Measurements from ENCODE around the gene VPS39. TPM values are rescaled to one million over a fixed set of nuclear protein-coding genes. Genes with fewer than 3 reads are reported as not detected.
"Not testable (repeated sequence)": the region's sequence is repeated elsewhere in the genome, so short reads cannot be mapped to it uniquely, and the experiment has no call there.

The VPS39 gene
- total RNA-seq, 1 donor from 2014 or later, result 22.6 TPM

DNA sequence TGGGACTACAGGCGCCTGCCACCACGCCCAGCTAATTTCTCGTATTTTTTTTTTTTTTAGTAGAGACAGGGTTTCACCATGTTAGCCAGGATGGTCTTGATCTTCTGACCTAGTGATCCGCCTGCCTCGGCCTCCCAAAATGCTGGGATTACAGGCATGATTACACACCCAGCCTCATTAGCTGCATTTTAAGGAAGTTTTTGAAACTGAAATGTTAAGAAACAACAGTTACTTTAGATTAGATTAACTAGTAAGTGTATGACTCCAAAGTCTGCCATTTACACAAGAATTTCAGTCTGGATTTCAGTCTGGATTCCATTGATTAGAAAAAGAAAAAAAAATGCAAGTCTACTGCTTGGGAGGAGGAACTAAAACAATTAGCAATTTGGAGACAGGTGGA is 24.5 kb upstream of the VPS39 start:
- FAIRE-seq (no peak), DNase-seq (ENCODE audit: low read depth) (no peak)
- H3K4me3 ChIP-seq (ENCODE audit: low read depth, low read length), result no peak overlapping the region
- no peaks in the 10 kb centered on the region for H3K27me3 ChIP-seq (ENCODE audit: control insufficient read depth, insufficient read depth, low read length)
- TF ChIP-seq, protein P1, sequence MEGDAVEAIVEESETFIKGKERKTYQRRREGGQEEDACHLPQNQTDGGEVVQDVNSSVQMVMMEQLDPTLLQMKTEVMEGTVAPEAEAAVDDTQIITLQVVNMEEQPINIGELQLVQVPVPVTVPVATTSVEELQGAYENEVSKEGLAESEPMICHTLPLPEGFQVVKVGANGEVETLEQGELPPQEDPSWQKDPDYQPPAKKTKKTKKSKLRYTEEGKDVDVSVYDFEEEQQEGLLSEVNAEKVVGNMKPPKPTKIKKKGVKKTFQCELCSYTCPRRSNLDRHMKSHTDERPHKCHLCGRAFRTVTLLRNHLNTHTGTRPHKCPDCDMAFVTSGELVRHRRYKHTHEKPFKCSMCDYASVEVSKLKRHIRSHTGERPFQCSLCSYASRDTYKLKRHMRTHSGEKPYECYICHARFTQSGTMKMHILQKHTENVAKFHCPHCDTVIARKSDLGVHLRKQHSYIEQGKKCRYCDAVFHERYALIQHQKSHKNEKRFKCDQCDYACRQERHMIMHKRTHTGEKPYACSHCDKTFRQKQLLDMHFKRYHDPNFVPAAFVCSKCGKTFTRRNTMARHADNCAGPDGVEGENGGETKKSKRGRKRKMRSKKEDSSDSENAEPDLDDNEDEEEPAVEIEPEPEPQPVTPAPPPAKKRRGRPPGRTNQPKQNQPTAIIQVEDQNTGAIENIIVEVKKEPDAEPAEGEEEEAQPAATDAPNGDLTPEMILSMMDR (IDR thresholded peaks at IDR 0.05; ENCODE audit: insufficient read depth, low read length, severe bottlenecking), result no peak
- H3K36me3 ChIP-seq (ENCODE audit: control insufficient read depth, insufficient read depth, low read length), result peaks cover 15% of the 10 kb centered on the region

DNA sequence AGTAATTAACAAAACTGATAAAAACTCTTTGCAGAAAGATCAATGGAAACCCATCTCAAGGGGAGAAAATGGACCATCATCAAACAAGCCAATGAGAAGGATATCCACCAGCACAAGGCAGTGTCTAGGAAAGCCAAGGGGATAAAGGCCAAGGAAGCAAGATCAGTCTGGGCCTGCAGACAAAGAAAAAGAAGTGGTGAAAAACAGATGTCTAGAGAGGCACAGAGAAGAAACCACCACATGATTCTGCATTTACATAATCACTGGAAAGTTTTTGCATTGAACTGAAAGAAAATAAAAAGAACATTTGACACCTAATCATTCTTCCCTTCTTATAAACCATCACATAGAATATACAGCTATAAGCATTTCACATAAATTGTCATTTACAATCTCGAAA is 23.0 kb upstream of the VPS39 start:
- DNase-seq (ENCODE audit: low read depth) (no peak), FAIRE-seq (no peak)
- Histone ChIP-seq H3K27me3 (ENCODE audit: control insufficient read depth, insufficient read depth, low read length) (no peaks in the 10 kb centered on the region), H3K36me3 (ENCODE audit: control insufficient read depth, insufficient read depth, low read length) (peaks cover 11% of the 10 kb centered on the region), H3K4me3 (ENCODE audit: low read depth, low read length) (no peak overlapping the region)
- TF ChIP-seq, protein P1 (IDR thresholded peaks at IDR 0.05; ENCODE audit: insufficient read depth, low read length, severe bottlenecking), result no peak

DNA sequence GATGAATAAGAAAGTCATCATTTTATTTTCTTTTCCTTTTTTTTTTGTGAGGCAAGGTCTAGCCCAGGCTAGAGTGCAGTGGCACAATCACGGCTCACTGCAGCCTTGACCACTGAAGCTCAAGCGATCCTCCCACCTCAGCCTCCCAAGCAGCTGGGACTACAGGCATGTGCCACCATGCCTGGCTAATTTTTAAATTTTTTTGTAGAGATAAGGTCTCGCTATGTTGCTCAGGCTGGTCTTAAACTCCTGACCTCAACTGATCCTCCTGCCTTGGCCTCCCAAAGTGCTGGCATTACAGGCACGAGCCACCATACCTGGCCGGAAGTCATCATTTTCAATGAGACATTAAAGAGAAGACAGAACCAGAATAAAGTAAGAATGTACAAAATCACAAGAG is 20.9 kb upstream of the VPS39 start:
- not testable (repeated sequence) for FAIRE-seq; H3K4me3 ChIP-seq (ENCODE audit: low read depth, low read length); DNase-seq (ENCODE audit: low read depth); H3K27me3 ChIP-seq (ENCODE audit: control insufficient read depth, insufficient read depth, low read length)
- peaks cover 14% of the 10 kb centered on the region for H3K36me3 ChIP-seq (ENCODE audit: control insufficient read depth, insufficient read depth, low read length)

DNA sequence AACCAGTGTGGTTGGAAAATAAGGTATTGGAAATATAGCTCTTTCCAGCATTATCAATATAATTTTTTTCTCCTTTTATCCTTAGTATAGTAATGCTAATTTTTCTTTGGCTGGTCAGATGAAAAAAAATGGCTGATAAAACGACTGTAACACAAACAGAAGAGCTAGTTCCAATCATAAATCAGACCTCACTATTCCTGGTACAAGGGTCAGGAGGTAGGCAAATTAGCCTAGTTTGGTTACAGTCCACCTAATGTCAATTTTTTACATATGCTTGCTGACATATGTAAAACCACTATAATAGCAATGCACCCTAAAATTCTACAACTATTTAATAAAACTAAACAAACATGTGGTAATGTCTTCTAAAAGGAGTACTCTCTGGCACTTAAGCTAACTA is 19.9 kb upstream of the VPS39 start:
- no peaks in the 10 kb centered on the region for H3K27me3 ChIP-seq (ENCODE audit: control insufficient read depth, insufficient read depth, low read length)
- DNase-seq (ENCODE audit: low read depth) (no peak), FAIRE-seq (no peak)
- peaks cover 14% of the 10 kb centered on the region for H3K36me3 ChIP-seq (ENCODE audit: control insufficient read depth, insufficient read depth, low read length)
- H3K4me3 ChIP-seq (ENCODE audit: low read depth, low read length), result no peak overlapping the region
- TF ChIP-seq, protein P1 (IDR thresholded peaks at IDR 0.05; ENCODE audit: insufficient read depth, low read length, severe bottlenecking), result no peak

DNA sequence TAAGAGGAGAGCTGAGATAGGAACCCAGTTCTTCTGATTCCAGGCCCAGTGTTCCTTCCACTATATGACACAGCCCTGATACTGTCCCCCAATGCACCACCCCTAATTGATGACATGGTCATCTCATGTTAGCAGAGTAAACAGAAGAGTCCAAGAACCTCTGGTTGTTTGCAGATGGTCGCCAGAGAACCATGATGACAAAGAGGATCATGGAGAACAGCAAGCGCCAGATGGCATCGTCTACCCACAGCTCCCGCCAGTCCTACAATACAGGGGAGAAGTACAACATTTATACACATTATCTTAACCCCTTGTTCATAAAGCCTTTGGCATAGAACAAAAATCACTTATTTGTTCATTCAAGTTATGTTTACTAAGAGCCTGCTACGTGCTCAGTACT is 18.5 kb upstream of the VPS39 start:
- FAIRE-seq (no peak), DNase-seq (ENCODE audit: low read depth) (no peak)
- Histone ChIP-seq H3K4me3 (ENCODE audit: low read depth, low read length) (no peak overlapping the region), H3K27me3 (ENCODE audit: control insufficient read depth, insufficient read depth, low read length) (no peaks in the 10 kb centered on the region), H3K36me3 (ENCODE audit: control insufficient read depth, insufficient read depth, low read length) (peaks cover 14% of the 10 kb centered on the region)
- TF ChIP-seq, protein P1 (IDR thresholded peaks at IDR 0.05; ENCODE audit: insufficient read depth, low read length, severe bottlenecking), result no peak

DNA sequence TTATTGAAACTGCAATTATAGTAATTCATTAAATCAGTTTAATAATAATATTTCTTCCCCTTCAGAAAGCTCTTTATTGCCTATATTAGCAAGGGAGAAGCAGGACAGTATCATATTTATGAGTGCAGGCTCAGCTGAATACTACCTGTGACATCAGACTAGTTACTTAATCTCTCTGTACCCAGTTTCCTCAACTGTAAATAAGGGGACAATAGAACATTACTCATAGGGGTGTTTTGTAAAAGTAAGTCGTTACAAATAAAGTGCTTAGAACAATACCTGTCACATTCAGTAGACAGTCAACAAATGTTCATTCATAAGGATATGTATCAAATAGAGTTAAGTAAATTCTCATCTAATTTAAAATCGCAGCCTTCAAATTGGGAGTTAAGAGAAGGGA is 12.1 kb upstream of the VPS39 start:
- FAIRE-seq (no peak), DNase-seq (ENCODE audit: low read depth) (peak; percentile 32)
- TF ChIP-seq, protein P1 (IDR thresholded peaks at IDR 0.05; ENCODE audit: insufficient read depth, low read length, severe bottlenecking), result no peak
- H3K27me3 ChIP-seq (ENCODE audit: control insufficient read depth, insufficient read depth, low read length), result no peaks in the 10 kb centered on the region
- peaks cover 3% of the 10 kb centered on the region for H3K36me3 ChIP-seq (ENCODE audit: control insufficient read depth, insufficient read depth, low read length)
- H3K4me3 ChIP-seq (ENCODE audit: low read depth, low read length), result no peak overlapping the region
